GM18870 (cell line): Measurements from ENCODE around the gene RBP3.
"Not testable (repeated sequence)": the region's sequence is repeated elsewhere in the genome, so short reads cannot be mapped to it uniquely, and the experiment has no call there.

Experiments used
- ATAC-seq: cut with Tn5 transposase; IDR thresholded peaks from one replicate; pipeline ENCODE4 v1.9.1; 2021; ENCODE audit warnings: moderate library complexity; ENCODE audit not compliant: unreplicated experiment

RBP3 gene

DNA sequence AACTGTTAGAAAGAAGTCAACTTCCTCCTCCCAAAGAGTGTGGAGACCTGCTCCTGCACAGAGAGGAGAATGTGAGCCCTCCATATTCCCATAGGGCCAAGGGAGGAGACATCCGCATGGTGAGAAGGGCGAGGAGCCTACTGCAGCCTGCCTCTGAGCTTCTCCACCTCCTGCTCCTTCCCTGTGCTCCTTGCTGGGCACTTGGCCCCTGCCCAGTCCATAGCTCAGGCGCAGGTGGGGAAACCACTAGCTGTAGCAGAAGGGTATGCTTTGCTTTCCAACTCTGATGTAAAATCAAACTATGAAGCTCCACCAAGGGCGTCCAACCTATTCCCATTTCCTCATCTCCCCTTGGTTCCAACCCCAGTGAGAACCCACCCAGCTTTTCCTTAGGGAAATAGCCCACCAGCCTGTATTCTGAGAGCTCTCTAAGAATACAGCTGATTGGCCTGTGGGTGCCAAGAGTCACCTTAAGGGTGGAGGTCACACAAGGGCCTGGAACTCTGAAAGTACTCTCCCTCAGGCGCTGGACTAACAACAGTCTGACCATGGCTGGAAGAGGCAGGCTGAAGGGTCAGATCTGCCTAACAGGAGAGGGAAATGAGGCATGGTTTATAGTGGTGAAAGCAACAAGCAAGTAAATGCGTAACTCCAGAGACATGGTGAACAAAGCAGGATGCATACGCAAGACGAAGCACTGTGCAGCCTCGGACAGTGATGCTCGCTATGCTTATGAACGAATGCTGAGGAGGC, 22.0 kb downstream of the RBP3 start:
- no peak for ATAC-seq

DNA sequence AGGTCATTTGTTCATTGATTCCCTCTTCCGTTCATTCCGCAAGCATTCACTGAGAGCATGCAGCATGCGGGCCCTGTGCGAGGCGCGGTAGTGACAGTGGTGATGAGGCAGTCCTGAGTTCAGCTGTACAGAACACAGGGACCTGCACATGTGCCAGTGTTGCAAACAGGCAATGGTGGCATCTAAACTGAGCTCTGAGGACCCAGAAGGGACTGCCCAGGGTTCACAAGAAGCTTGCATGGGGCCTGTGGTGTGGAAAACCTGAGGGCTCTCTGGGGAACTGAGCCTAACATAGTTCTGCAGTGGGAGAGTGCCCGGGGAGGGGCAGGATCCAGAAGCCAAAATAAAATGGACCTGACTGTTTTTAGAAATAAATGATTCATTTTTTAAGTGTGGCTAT, 22.7 kb downstream of the RBP3 start:
- no peak for ATAC-seq

GRCh38 chr10:47371629-47372485, 23.7 kb downstream of the RBP3 start:
- no peak for ATAC-seq

DNA sequence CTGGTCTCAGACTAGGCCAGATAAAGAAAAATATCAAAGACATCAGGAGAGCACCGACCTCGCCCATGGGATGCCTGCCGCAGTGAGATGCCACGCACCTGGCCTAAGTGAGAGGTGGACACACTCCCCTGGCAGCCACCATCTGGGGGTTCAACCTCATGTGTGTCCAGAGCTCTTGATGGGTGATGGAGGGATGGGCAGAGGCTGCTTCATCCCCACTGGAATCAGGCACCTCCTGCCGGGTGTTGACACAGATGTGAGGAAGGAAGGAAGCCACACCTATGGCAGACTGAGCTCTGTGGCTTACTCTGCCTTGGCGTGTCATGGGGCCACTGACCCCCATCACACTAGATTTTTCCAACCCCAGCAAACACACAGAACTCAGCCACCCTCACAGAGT, 24.6 kb downstream of the RBP3 start:
- ATAC-seq, result no peak

DNA sequence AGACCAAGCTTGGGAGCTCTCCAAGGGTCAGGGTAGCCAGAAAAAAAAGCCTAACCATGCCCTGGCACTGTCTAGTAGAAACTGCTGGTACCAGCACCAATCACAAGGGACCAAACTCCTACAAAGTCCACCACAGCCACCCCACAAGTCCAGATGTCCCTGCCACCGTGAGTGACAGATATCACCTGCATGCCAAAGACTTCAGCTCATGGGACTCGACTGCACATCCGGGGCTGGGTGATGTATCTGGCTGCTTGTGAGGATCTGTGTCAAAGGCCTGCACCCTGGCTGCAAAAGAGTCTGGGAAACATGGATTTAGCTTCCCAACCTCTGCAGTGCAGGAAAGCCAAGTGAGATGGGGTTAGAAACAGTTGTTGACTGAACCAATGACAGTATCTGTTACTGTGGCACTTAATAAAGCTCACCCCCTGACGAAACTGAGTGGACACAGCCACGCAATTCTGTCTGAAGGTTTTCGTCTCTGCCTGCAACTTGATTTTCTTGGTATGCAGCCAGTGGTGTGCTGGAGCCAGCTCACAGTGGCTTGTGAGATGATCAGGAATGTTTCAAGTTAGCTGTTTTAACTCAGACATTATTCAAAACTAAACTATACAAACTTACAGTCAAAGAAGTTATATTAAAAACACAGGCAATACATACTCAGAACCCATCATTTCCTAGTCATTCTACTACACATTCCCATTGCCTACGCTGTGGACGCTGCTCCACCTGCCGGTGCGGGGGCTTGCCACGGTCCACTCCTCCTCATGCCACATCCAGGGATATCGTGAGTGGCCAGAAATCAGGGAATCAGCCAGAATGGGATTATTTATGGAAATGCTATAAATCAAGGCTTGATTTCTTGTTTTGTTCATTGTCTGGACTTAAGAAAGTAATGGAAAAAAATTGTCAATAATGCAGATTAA, 26.7 kb downstream of the RBP3 start:
- no peak for ATAC-seq

- ATAC-seq, result no peak
Observed at GRCh38 chr10:47376522-47377220, 28.5 kb downstream of the RBP3 start.

GRCh38 chr10:47378183-47378510, 30.0 kb downstream of the RBP3 start:
- ATAC-seq, result no peak

DNA sequence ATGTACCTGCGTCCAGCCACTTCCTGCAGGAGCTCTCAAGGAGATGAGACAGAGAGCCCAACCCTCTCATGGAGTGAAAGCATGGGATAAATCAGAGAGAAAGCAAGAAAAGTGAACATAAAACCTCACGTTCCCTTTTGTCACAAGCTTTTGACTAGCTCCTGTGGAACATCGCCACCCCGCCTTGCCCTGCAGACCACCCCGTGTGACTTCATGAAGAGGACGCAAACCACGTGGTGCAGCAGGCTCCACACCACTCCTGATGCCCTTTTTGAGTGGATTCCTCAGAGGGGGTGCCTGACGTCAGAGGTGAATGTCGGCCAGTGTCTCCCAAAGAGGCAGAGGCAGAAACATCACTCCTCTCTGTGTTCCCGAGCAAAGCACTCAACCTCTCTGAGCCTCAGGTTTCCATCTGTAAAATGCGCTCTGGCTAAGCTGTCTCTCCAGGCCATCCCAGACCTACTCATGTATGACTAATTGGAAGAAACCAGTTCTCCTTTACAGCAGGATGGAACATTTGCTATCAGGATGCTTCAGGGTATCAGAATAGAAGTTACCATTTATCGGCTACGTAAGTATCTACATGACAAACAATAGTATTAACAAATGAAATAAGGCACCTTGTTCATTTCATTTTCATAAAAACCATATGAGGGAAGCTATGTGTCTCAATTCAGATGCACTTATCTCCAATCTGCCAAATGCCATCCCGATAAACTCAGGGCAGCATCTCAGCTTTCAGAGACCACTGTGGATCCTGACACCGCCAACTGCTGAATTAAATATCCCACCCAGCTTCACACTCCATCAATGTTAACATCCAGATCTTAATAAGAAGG, 30.7 kb downstream of the RBP3 start:
- no peak for ATAC-seq

DNA sequence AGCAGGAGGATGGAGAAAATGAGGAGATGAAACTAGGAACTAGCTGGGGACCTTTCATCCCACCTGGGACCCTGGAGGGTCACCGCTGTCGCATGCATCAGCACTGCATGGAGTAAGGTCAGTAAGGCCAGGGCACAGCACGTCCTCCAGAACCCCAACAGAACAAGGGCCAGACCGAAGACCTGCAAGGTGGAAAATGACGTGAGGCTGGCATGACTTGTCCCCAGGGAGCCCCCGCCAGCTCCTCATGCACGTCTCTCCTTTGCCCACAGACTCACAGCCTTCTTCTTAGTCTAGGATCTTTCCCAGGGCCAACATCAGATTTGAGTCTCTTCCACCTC, 31.3 kb downstream of the RBP3 start:
- ATAC-seq, result no peak

GRCh38 chr10:47379901-47380300, 31.7 kb downstream of the RBP3 start:
- ATAC-seq, result no peak

DNA sequence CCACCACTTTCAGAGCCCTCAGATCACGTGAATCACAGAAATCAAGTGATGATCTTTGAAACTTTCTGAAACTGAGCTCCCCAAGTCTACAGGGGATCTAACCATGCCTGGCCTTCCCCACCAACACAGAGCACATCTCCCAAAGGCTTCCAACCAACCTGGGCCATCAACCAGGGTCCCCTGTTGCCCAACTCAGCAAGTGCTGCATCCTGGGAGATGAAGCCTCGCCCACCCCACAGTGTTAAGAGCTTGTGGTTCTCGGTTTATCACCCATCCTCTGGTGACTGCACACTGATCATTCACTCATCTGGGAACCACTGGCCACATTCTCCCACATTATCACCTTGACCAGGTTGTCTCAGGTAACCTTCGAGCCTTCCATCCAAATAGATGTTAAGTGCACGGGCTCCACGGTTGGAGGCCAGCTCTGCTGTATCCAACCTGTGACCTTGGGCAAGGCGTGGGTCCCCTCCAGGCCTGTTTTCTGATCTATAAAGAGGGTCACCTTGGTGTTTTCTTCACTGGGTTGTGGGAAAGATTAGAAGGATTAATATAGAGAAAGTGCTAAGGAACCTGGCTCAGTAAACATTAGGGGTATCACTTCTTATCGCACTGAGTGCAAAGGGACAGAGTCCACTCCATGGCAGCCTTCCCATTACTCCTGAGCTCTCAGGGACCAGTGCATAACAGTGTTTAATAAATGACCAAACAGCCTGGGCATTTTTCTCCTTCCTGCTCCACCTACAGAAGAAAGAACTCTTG, 32.4 kb downstream of the RBP3 start:
- ATAC-seq, result no peak

- ATAC-seq, result no peak
Observed at GRCh38 chr10:47381103-47381395, 32.9 kb downstream of the RBP3 start.

- no peak for ATAC-seq
Observed at GRCh38 chr10:47381427-47382379, 33.5 kb downstream of the RBP3 start.

- ATAC-seq, result peak; percentile 22
Observed at GRCh38 chr10:47383261-47384147, 35.3 kb downstream of the RBP3 start.

DNA sequence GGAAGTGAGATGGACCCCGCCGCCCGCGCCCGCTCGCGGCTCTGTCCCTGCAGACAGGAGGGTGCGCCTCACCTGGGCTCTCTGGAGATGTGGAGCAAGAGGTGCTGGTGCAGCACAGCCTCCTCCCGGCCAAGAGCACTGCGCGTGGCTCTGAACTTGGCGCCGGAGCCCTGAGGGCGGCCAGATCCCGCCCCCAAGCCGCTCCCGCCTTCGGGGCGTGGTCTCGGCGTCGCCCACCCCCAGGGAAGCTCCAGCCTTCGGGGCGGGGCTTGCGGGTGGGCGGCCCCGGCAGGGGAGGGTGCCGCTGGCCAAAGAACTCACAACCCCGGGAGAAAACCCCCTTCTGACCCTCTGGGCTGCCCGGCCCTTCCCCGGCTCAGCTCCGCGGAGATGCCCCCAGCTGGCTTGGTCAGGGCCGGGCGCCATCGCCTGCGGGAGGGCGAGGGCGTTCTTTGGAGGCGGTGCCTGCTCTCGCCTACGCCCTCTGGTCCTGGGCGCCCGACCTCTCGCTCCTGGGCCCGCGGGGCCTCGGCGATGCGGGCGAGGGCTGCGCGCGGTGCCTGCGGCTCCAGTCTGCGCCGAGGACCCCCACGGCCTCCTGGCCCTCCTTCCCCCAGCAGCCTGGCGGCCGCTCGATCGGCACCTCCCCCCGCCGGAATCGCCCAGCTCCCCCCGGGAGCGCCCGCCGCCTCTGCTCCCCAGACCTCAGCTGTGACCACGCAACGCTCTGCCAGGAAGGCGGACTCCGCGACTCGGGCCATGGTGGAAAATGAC, 36.2 kb downstream of the RBP3 start, which contains the start of gene ZNF488:
Gene ZNF488 (minus strand): TSS at position 146 of the 774 bp plus-strand sequence. CDS start 15,464 bp downstream, outside the sequence.
- ATAC-seq, result peak; percentile 86

- not testable (repeated sequence) for ATAC-seq
Observed at GRCh38 chr10:47386104-47386503, 37.9 kb downstream of the RBP3 start.
